NOMO-1 (cell line): ENCODE data around the gene ORM1.

Source experiments
- DNase-seq, 2 experiments: peaks; one replicate each; lab custom pipeline; 2025; ENCODE audit not compliant: unreplicated experiment in 2 of 2; lab: John Stamatoyannopoulos, UW

ORM1 gene

DNA sequence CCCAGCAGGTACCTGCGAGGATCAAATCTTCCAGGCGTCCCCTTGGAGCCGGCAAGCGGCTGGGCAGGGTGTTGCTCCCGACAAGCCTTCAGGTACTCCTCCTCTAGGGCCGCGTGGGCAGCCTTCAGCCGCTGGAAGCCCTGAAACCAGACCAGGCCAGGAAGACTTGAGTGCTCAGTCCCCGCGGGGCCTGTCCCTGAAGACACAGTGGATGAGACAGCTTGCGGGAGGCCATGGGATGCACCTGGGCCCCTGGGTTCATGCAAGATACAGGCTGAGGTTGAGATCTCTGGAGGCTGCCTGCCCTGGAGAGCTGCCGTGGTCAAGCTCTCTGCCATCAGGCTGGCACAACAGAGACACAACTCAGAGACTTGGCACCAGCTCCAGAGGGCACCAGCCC is 39.5 kb downstream of the ORM1 start:
- no peak for DNase-seq

DNA sequence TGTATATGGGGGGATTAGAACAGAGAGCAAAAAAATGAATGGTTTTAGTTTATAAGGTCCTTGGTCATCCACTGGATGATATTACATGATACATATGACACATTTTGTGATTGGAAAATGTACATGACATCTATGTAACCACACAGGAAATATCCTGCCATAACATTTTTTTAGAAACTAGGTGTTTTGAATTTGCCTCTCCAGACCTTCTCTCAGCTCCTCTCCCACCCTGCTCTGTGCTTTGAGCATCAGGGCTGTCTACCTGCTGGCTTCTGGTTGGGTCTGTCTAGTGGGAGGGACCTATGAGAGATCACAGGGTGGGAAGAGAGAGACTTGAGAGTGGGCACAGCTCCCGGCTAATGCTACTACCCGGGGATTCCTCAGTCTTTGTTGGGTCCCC is 40.5 kb downstream of the ORM1 start:
- DNase-seq: no peak

DNA sequence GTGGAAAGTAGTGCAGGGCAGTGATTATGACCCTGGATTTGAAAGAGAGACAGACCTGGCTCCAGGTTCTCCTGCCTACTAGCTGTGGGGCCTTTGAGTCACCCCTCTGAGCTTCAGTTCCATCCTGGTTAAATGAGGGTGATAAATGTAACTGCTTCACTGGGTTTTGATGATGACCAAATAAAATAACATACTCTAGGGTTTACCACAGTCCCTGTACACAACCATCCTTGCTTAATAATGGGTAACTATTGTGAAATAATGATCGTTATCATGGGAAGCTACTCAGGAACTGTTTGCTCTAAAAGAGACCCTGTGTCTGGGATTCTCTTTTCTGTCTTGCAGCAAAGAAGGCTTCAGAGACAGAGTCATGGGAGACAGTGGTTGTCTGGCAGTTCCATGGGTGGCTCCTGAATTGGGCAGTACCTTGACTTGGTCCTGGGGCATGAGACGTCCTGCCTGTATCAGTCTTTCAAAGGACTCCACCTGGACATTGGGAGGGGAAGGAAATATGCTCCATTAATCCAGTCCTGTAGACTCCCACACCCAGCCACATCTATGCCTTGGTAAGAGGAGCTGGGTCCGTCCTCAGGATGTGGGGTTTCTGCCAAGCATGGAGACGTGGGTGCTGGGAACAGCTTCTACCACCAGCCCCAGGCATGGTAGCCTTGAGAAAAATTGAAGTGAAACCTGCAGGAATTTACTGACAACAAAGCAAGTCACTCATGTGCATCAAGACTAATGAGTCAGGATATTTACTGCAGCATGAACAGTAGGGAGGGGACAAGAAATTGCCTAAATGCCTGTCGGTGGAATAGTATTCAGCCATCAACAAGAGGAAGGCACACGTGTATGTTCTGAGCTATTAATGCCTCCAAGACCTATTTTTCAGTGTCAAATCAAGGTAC is 41.5 kb downstream of the ORM1 start:
- peak; percentile 71 to 90 for DNase-seq

DNA sequence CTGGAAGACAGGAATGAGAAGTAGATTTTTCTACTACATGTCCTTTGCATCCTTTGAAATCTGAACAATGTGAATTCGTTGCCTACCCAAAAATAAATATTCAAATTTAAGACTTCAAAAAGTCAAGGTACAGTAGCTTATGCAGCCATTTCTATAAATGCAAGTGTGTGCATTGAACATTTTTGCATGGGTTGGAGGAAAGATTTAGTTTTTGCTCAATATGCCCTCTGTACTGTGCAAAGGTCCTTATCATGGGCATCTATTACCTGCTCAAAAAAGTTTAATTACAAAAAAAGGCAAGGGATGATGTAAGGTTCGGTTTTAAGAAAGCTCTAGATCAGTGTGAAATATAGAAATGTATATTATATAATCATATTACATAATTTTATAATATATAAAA is 42.3 kb downstream of the ORM1 start:
- no peak for DNase-seq

DNA sequence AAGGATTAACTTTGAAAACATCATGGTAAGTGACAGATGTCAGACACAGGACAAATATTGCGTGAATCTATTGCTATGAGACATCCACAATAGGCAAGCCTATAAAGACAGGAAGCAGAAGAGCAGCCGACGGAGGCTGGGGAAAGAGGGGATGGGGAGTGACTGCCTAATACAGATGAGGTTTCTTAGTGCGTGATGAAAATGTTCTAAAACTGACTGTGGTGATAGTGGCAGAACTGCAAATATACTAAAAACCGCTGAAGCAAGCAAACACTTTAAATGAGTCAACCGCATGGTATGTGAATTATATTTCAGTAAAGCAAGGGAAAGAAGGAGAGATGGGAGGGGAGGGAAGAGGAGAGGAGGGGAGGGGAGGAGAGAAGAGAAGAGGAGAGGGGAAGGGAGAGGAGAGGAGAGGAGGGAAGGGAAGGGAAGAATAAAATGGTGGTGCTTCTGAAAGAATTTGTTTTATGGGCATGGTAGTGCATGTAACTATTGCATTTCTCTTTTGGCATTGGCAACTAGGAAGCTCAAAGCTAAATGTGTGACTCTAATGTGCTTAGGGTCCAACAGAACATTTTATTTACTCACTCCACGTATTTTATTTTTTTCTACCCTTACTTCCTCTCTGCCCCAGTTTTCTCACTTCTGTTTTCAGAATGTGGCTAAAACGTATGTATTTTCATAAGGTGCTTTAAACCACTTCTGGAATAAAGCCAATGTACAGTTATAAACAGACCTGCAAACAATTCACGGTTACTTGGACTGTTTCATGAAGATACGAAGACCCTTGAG is 43.6 kb downstream of the ORM1 start:
- peak; percentile 50 to 61 for DNase-seq

DNA sequence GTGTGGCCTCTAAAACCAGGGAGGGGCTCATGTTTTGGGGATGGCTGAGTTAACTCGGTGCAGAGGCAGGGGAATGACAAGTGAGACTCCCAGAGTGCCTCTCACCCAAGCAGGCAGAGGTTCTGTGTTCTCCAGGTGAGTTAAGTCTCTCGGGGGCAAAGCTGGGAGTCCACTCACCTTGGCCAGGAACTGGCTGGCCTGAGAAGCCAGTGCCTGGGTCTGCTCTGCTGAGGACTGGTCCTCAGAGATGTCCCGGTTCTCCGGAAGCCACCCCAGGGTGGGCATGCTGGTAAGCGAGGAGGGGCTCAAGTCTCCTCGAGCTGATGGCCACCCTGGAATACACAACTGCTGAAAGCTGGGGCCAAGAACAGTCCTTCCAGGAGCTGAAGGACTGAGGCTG is 44.5 kb downstream of the ORM1 start:
- no peak for DNase-seq

DNA sequence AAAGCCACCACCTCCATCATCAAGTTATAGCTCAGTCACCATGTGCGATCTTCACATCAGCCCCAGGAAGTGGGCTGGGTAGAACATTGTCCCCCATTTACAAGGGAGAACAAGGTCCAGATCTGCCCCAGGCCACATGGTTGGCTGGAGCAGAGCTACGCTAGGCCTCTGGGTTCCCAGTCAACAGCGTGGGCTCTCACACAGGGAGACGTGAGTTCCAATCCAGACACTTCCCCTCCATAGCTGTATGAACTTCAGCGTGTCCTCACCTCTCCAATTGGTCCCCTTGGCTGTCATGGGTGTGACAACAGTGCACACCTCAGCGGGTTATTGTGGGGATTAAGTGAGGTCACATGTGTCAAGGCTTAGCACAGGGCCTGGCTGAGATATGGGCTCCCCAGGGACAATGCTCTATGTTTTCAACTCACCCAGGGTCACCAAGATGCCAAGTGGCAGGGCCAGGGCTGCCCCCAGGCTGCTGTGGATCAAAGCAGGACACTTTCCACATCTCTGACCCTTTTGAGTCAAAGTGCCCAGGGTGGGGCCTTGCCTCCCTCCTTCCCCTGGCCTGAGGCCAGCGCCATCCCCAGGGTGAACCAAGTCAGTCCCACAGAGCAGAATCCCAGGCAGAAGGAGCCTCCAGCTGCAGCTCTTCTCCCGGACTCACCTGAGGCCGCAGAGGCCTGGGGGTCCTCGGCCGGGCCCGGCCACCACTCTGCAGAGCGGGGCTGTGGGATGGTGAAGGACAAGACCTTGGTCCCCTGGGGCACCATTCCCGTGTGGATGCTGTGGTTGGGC is 45.1 kb downstream of the ORM1 start:
- no peak for DNase-seq

DNA sequence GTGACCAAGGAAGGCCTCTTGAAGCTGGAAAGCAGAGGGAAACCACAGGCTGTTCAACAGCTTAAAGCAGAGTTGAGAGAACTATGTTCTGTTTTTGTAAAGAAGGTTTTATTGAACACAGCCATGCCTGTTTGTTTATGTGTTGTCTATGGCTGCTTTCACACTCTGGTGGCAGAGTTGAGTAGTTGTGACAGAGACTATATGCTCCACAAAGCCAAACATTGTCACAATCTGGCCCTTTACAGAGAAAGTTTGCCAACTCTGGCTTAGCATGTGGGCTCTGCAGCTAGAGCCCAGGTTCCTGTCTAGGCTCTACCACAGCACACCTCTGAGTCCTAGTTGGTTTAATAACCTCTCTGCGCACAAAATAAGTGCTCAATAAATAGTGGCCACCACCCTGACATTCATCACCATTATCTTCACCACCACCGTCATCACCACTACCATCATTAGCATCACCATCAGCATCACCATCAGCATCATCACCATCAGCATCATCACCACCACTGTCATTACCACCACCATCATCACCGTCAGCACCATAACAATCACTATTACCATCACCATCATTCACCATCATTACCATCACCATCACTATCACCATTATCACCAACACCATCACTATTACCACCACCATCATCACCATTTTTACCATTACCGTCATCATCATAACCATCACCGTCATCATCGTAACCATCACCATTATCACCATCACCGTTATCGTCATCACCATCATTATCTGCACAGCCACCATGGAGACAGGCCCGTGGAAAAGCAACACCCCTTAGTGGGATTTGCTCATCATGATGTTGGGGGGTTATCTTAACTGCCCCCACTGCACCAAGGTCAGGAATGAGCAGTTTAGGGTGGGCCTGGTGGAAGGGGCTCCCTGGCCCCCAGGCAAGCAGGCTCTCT is 46.6 kb downstream of the ORM1 start:
- DNase-seq: no peak

DNA sequence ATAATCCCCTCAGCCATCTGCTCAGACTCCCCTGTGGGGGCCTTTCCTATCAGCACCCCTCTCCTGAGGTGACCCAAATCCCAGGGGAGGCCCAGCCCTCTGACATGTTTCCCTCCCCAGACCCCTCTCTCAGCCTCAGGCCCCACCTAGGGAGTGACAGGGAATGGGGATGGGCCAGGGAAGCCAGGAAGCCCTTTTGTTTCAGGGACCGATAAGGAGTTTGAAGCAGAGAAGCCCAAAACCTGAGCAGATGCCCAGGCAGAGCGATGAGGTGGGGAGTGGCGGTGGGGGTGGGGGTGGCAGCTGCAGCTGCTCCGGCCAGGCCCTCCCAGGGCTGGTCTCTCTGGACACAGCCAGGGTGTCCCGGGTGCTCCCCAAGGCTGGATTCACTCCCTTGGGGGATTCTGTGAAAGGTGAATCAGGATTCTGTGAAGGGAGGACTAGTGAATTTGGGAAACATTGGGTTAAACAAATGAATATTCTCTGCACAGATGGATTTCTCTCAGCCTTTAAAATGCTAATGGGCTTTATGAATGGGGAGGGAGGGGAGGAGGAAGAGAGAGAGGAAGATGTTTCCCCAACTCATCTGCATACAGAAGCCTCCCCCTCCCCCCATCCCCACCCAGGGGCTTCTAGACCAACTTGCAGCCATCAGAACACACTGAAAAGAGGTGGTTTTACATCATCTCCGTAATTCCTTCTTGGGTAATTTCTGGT is 47.5 kb downstream of the ORM1 start:
- DNase-seq: no peak

DNA sequence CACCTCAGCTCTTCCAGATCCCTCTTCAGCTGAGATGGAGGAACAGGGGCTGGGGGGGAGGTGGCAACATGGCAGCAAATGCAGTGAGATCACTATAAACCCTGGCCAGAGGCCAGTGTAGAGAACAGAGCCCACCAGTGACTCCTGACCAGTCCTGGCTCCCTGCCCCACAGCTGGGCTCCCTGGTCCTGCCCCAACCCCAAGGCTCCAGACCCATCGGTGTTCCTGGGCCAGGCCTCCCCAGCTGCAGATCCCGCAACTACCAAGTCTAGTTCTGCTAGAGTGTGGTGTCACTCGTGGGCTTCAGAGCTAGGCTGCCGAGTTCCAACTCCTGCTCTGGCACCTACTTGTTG is 48.0 kb downstream of the ORM1 start:
- DNase-seq: no peak

DNA sequence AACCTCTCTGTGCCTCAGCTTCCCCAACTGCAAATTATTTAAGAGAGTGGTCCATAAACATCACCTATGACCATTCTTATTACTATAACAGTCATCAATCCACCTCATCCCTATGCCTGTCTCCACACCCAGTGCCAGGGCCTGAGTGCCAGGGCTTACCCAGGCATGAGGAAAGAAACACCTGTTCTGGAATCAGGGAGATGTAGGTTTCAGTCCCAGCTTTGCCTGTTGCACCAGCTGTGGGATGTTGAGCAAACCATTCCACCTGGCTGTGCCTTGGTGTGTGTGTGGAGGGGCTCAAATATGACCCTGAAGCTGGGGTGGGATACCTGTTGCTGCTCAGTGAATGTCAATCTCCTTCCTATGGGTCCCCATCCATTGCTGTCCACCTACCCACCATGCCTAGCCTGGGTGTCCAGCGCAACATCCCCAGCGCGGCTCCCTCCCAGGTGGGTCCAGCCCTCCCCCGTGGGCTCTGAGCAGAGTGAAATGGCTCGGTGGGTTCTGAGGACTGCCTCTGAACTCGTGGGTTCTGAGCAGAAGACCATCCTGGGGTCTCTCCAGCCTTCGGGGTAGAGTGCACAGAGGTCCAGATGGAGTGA is 48.5 kb downstream of the ORM1 start:
- no peak for DNase-seq

DNA sequence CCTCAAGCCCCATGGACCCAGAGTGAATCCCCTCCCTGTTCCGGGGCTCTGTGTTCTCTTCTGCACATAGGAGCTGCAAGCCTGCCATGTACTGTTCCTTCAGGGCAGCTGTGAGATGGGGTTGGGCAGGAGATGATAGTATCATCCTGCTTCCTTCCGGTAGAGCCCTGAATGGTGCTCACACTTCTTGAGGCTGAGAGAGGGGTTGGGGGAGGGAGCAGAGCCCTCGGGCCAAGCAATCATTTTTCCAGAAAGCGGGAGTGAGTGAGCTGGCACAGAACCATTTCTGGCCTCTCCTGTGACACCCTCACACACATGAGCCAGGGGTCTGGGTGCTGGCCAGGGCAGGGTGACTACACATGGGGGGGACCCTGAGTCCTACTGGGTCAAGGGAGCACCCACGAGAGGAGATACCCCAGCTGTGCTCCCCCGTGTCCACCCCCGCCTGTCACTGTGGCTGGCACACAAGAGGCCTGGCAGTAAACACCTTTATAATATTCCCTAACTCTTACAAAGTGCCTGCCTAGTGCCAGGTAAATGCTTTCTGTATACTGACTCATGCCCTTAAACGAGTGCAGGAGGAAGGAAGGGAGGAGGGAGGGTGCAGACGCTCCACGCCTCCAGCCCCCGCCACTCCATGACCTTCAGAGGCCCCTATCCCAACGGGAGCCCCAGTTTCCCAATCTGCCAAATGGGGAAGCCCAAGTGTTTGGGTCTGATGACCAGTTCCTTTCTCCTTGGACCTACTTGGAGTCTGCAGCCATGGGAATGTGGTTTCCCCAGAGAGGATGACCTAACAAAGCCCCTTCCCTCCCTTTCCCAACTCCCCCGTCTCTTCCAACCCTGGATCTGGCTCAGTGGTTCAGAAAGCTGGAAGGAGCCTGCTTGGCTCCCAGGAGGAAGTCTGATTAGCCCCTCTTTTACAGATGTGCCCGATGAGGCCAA is 49.3 kb downstream of the ORM1 start:
- peak; percentile 41 to 60 for DNase-seq

DNA sequence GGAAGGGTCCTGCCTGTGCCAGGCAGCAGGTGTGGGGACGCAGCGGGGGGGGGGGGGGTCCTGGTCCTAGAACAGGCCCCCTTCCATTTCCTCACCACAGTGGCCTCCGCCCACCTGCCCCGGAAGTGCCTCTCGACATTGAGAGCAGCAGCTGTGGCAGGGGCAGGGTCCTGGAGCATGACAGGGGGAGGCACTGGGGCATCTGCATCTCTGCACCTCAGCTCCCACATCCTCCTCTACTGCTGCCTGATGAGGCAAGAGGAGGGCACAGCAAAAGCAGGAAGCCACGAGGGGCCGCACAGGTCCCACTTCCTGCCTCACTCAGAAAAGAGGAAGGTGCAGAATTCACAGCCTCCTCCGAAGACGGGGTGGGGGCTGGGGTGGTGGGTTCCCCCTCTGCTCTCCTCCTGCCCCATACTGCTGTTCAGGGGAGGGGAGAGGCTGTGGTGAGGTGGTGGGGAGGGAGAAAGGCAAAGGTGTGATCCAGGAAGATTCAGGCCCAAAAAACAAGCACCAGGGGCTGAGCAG is 50.1 kb downstream of the ORM1 start:
- peak; percentile 94 to 95 for DNase-seq

DNA sequence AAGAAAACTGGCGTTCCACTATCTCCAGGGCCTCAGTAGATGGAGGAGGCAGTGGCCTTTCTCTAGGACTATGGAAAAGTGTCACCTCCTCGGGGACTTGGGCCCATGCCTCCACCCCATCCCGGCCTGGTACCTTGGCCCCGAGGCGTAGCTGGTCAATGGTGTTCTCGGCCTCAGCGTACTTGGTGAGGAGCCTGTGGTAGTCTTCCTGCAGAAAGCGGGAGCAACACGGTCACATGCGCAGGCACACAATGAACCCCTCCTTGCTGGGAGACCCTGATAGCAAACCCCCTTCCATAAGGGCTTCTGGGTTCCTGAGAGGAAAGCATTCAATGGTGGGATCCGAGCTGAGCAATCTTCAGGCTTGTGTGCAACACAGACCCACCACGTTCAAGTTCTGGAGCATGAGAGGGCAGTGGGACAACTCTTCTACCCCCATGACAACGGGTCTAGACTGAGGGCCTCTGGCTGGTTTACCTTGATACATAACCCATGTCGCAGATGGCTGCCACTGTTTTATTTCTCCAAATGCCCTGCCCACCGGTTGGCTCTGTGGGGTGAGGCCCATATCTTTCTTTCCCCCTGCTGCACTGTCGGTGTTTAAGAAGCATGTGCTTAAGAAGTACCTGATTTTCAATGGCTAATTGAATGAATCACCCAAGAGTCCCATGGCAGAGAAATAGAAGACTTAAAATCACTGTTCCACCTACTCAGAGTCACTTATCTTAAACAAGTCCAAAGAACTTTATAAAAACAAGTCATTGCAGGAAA is 51.2 kb downstream of the ORM1 start:
- no peak for DNase-seq

DNA sequence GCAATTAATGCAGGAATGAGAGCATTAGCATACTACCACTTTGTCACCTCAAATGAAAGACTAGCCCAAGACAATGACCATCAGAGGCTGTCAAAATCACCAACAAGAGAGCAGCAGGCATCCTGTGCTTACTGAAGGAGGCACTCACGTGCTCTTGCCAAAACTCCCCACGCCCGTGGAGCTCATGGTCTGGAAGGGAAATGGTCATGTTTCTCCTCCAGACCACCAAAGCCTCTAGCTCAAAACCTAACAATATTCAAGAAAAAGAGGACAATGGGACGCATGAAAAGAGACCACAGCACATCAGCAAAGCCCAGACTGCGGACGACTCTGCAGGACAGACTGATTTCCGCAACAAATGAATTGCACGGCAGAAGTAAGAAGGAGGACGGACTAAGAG is 52.0 kb downstream of the ORM1 start:
- DNase-seq: no peak

DNA sequence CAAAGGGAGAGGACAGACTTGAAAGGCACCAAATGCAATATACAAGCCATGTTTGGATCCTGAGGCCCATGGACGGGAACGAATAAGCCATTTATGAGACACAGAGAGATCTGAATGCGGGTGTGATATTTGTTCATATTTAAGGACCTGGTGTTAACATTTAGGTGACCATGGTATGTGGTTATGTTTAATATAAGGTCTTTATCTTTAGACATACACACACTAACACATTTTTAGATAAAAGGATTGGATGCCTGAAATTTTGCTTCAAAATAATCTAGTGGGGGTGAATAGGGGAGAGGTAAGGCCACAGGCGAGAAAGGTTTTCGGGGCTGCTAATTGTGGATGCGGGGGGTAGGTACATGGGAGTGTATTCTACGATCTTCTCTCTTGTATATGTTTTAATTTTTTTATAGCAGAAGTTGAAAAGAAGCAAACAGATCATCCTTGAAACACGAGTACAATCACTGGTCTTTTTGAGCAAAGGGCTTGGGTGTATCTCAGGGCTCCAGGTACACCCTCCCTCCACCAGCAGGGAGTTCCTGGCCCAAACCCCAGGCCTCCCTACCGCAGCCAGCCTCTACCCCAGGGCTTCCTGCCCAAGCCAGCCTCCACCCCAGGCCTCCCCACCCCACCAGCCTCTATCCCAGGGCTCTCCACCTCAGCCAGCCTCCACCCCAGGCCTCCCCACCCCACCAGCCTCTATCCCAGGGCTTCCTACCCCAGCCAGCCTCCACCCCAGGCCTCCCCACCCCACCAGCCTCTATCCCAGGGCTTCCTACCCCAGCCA is 52.7 kb downstream of the ORM1 start:
- DNase-seq: no peak
